Progenitor cell of endocrine pancreas (in vitro differentiated cells): ENCODE results near the gene ZNF548. TPM values are rescaled to one million over a fixed set of nuclear protein-coding genes. Genes with fewer than 3 reads are reported as not detected.
A peak's percentile ranks its signal among the peaks of the same experiment; 100 is the strongest.
"Not testable (repeated sequence)": the region's sequence is repeated elsewhere in the genome, so short reads cannot be mapped to it uniquely, and the experiment has no call there.

Experiments
- DNase-seq: peaks from one replicate; pipeline ENCODE4 v3.0.0; 2021; ENCODE audit warnings: low spot score; ENCODE audit not compliant: unreplicated experiment
- H3K27ac Mint-ChIP-seq: 2 replicates; pipeline ENCODE4 v1.8.0; 2021; ENCODE audit warnings: mild to moderate bottlenecking, moderate library complexity, mixed read lengths
- H3K27me3 Mint-ChIP-seq: 2 replicates; pipeline ENCODE4 v1.8.0; 2021; ENCODE audit warnings: mixed read lengths
- H3K36me3 Mint-ChIP-seq: 2 replicates; pipeline ENCODE4 v1.8.0; 2022; ENCODE audit warnings: mixed read lengths; ENCODE audit not compliant: insufficient read depth
- H3K4me1 Mint-ChIP-seq: 2 replicates; pipeline ENCODE4 v1.8.0; 2021; ENCODE audit warnings: low read depth, mixed read lengths
- H3K4me3 Mint-ChIP-seq: 2 replicates; pipeline ENCODE4 v1.8.0; 2021; ENCODE audit warnings: low read depth, mild to moderate bottlenecking, moderate library complexity, mixed read lengths
- H3K9me3 Mint-ChIP-seq: 2 replicates; pipeline ENCODE4 v1.8.0; 2021; ENCODE audit warnings: low read depth, mixed read lengths
- CTCF ChIP-seq: fragments of 200-600 bp; sonication (generic); IDR thresholded peaks from one replicate; pipeline ENCODE4 v1.5.0; 2021; ENCODE audit warnings: antibody characterized with exemption, mild to moderate bottlenecking; ENCODE audit not compliant: unreplicated experiment
- total RNA-seq: library from RNA; stranded (reverse); gene quantifications from 2 replicates; pipeline ENCODE4 v1.2.1, GENCODE V29; 2021

ZNF548 gene
- total RNA-seq, 1 donor from 2014 or later, result 31.9 TPM

- peaks cover 16% of the 10 kb centered on the region for H3K36me3 Mint-ChIP-seq
- peak overlapping the region; percentile 92 for H3K4me3 Mint-ChIP-seq
- peaks cover 11% of the 10 kb centered on the region for H3K4me1 Mint-ChIP-seq
- H3K9me3 Mint-ChIP-seq, result peaks cover 3% of the 10 kb centered on the region
- H3K27me3 Mint-ChIP-seq, result no peaks in the 10 kb centered on the region
- H3K27ac Mint-ChIP-seq, result peak overlapping the region; percentile 99
- TF ChIP-seq CTCF, result no peak
- DNase-seq, result no peak
These were observed 25.9 kb upstream of the ZNF548 start for GRCh38 chr19:57363688-57364181.

- no peak for DNase-seq
- Mint-ChIP-seq H3K27ac (no peak overlapping the region), H3K36me3 (peaks cover 17% of the 10 kb centered on the region), H3K9me3 (peaks cover 3% of the 10 kb centered on the region), H3K27me3 (no peaks in the 10 kb centered on the region), H3K4me3 (no peak overlapping the region), H3K4me1 (peaks cover 11% of the 10 kb centered on the region)
- TF ChIP-seq CTCF, result no peak
These were observed 22.9 kb upstream of the ZNF548 start for GRCh38 chr19:57366776-57367175.

- DNase-seq, result no peak
- no peaks in the 10 kb centered on the region for H3K27me3 Mint-ChIP-seq
- TF ChIP-seq CTCF, result no peak
- no peaks in the 10 kb centered on the region for H3K4me1 Mint-ChIP-seq
- no peak overlapping the region for H3K27ac Mint-ChIP-seq
- no peak overlapping the region for H3K4me3 Mint-ChIP-seq
- H3K9me3 Mint-ChIP-seq, result peaks cover 52% of the 10 kb centered on the region
- H3K36me3 Mint-ChIP-seq, result peaks cover 80% of the 10 kb centered on the region
These were observed 15.5 kb upstream of the ZNF548 start for GRCh38 chr19:57374179-57374578.

- Mint-ChIP-seq H3K36me3 (peaks cover 85% of the 10 kb centered on the region), H3K9me3 (peaks cover 57% of the 10 kb centered on the region)
- H3K27ac Mint-ChIP-seq, H3K4me3 Mint-ChIP-seq, DNase-seq, H3K27me3 Mint-ChIP-seq, H3K4me1 Mint-ChIP-seq: not testable (repeated sequence)
These were observed 15.0 kb upstream of the ZNF548 start for GRCh38 chr19:57374647-57375046.

GRCh38 chr19:57376151-57376550 is 13.5 kb upstream of the ZNF548 start:
- Mint-ChIP-seq H3K4me3 (no peak overlapping the region), H3K9me3 (peaks cover 64% of the 10 kb centered on the region)

More at GRCh38 chr19:57376151-57376550, 13.5 kb upstream of the ZNF548 start:
- Mint-ChIP-seq H3K27ac (no peak overlapping the region), H3K27me3 (no peaks in the 10 kb centered on the region), H3K4me1 (no peaks in the 10 kb centered on the region), H3K36me3 (peaks cover 81% of the 10 kb centered on the region)
- DNase-seq, result no peak
- no peak for TF ChIP-seq CTCF
